Prostate gland (tissue), 2 donors: ENCODE data around the gene LIM2.
"Not testable (repeated sequence)": the region's sequence is repeated elsewhere in the genome, so short reads cannot be mapped to it uniquely, and the experiment has no call there.

ENCODE experiments used
- CTCF ChIP-seq, 4 experiments: fragments of 200-600 bp in 2 of 4; fragments of 450-650 bp in 2 of 4; sonication (generic) in 2 of 4; IDR thresholded peaks; 1 replicate in 3 of 4; 2 replicates in 1 of 4; pipeline ENCODE4 v1.5.1; 2016 to 2019; ENCODE audit warnings: antibody characterized with exemption in 4 of 4, mild to moderate bottlenecking in 2 of 4, moderate library complexity in 2 of 4
- POLR2A ChIP-seq: fragments of 450-650 bp; IDR thresholded peaks from one replicate; pipeline ENCODE4 v1.6.1; 2016; ENCODE audit warnings: antibody characterized with exemption, mild to moderate bottlenecking

- TF ChIP-seq CTCF (IDR thresholded peaks at IDR 0.05); POLR2A: not testable (repeated sequence)
Measured at GRCh38 chr19:51397453-51397852, 9.7 kb upstream of the LIM2 start.
